ENCODE data around the gene SLC16A7.

DNA sequence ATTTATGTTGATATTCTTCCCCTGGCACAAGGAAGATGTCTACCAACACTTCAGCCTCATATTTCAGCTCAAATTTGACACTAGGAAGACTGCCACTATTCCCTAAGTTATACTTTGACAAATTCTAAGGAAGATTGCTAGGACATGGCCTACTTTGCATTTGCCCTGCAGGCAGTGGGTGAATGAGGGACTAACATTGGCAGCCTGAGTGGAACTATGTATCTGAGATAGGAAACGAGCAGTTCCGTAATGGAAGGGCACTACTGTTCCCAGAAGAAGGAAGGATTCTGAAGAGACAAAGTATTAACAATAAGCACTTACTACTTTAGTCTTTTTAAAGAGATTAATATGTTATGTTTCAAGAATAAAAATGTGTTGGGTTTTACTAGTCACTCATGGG lies 115.1 kb downstream of the SLC16A7 start:
- TF ChIP-seq ZNF316 (IDR thresholded peaks at IDR 0.05) (no peak), ZZZ3 (IDR thresholded peaks at IDR 0.05) (no peak), POLR2AphosphoS5 (IDR thresholded peaks at IDR 0.05; ENCODE audit: control insufficient read depth, insufficient read depth, low read depth, low read length) (no peak), POLR2A (conservative IDR thresholded peaks at IDR 0.05) (no peak), CBX5 (IDR thresholded peaks at IDR 0.05; ENCODE audit: borderline replicate concordance, low read depth) (no peak), EZH2 (IDR thresholded peaks at IDR 0.05; ENCODE audit: borderline replicate concordance, low read depth, low read length) (no peak), ZNF12 (CRISPR knock-in tag; IDR thresholded peaks at IDR 0.05) (no peak), MED1 (CRISPR knock-in tag; IDR thresholded peaks at IDR 0.05; ENCODE audit: borderline replicate concordance) (no peak), POLR2G (IDR thresholded peaks at IDR 0.05; ENCODE audit: low read depth, low read length) (no peak), CHD4 (IDR thresholded peaks at IDR 0.05; ENCODE audit: insufficient read depth, insufficient replicate concordance, low read depth, low read length, poor library complexity, severe bottlenecking) (no peak)
- TF ChIP-seq, protein P1, sequence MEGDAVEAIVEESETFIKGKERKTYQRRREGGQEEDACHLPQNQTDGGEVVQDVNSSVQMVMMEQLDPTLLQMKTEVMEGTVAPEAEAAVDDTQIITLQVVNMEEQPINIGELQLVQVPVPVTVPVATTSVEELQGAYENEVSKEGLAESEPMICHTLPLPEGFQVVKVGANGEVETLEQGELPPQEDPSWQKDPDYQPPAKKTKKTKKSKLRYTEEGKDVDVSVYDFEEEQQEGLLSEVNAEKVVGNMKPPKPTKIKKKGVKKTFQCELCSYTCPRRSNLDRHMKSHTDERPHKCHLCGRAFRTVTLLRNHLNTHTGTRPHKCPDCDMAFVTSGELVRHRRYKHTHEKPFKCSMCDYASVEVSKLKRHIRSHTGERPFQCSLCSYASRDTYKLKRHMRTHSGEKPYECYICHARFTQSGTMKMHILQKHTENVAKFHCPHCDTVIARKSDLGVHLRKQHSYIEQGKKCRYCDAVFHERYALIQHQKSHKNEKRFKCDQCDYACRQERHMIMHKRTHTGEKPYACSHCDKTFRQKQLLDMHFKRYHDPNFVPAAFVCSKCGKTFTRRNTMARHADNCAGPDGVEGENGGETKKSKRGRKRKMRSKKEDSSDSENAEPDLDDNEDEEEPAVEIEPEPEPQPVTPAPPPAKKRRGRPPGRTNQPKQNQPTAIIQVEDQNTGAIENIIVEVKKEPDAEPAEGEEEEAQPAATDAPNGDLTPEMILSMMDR (IDR thresholded peaks at IDR 0.05 in 2 of 3, conservative IDR thresholded peaks at IDR 0.05 in 1 of 3; ENCODE audit: insufficient read depth in 2 of 3, low read depth in 1 of 3, low read length in 3 of 3): no peak
- TF ChIP-seq, protein P2, sequence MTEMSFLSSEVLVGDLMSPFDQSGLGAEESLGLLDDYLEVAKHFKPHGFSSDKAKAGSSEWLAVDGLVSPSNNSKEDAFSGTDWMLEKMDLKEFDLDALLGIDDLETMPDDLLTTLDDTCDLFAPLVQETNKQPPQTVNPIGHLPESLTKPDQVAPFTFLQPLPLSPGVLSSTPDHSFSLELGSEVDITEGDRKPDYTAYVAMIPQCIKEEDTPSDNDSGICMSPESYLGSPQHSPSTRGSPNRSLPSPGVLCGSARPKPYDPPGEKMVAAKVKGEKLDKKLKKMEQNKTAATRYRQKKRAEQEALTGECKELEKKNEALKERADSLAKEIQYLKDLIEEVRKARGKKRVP (CRISPR knock-in tag; IDR thresholded peaks at IDR 0.05): no peak
